ENCODE data around the gene NCKAP1.
"Not testable (repeated sequence)": the region's sequence is repeated elsewhere in the genome, so short reads cannot be mapped to it uniquely, and the experiment has no call there.

NCKAP1 gene

DNA sequence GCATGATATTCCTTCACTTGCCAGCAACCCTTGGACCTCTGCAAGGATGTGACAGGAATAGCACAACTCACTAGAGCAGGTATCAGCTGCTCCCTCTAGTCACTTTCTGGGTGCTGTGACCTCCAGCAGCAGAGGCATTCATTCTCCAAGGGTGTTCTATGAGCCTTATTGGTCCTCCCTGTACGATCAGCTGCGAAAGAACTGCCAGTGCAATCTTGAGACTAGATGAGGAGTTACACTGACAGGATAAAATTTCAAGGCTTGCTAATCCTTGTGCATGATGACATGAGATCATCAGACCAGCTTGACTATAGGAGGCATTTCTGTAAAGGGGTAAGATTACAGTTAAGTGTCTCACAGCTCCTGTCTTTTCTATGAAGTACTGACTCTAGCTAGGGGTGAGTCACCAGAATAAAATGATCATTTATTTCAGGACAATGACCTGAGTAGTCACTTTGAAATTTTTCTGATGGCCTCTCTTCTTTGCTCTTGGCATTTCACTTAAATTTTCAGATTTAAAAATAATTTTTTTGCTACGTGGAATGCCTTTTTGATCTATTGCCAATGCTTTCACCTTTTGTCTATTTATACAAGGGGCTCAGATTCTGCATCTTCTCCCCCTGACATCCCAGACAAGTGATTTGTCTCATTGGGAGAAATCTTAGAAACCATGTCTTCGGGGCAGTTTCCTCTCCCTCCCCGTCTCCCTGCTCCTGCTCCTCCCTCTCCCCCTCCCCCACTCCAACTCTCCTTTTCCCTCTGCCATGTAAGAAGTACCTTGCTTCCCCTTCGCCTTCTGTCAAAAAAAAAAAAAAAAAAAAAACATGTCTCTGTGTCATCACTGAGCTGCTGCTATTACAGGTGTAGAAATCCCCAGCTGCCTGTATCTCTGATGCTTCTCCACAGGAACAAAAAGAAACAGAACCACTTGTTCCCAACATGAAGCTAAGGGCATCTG, 122.6 kb downstream of the NCKAP1 start:
- DNase-seq (ENCODE audit: insufficient read length, low spot score), result peak; percentile 87
- FAIRE-seq, result peak; percentile 70

DNA sequence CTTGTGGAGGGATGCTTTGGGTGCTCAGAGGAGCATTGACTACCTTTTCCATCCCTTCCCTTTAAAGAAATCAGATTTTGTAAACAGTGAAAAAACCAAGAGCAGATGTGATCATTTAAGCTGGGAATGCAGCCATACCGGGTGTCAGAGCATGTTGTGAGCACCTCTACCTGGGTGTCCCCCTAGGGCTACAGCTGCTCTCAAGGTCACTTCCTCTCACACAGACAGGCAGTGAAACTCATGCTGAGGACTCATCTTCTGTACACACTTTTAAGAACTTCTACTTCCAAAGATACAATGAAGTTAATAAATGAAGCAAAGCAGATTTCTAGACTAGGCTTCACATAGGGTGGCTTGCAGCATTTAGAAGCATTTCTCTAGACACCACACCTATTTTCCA, 123.4 kb downstream of the NCKAP1 start:
- DNase-seq (ENCODE audit: insufficient read length, low spot score) (no peak), FAIRE-seq (no peak)

DNA sequence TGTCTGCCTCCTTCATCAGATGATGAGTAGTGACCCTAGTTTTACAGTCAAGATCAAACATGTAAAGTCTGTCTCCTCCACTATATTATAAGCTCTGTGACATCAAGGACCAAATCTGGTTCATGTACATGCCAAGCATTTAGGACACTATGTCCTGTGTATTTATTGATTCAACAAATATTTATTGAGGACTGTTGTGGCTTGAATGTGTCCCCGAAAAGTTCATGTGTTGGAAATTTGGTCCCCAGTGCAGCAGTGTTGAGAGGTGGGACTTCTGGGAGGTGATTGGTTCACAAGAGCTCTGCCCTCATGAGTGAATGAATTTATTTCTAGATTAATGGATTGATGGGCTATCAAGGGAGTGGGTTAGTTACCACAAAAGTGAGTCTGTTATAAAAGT, 125.2 kb downstream of the NCKAP1 start:
- no peak for DNase-seq (ENCODE audit: insufficient read length, low spot score)
- peak; percentile 4 for FAIRE-seq

DNA sequence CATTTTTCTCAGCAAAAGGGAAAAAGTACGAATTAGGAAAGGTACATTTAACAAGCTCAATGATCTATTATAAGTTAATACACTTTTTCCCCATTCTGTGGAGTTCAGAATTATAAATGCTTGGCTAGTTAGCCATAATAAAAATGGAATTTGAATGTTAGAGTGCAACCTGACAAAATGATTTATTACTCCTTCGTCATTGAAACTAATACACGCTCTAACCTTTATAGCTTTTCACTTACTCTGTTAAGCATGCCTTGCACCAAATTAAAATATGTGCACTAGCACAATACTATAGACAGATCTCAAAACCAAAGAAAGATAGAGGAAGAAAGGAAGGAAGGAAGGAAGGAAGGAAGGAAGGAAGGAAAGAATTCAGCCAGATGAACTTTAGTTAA, 125.7 kb downstream of the NCKAP1 start:
- no peak for FAIRE-seq
- no peak for DNase-seq (ENCODE audit: insufficient read length, low spot score)

GRCh38 chr2:182911813-182912517, 126.3 kb downstream of the NCKAP1 start:
- DNase-seq (ENCODE audit: insufficient read length, low spot score), result no peak
- no peak for FAIRE-seq

DNA sequence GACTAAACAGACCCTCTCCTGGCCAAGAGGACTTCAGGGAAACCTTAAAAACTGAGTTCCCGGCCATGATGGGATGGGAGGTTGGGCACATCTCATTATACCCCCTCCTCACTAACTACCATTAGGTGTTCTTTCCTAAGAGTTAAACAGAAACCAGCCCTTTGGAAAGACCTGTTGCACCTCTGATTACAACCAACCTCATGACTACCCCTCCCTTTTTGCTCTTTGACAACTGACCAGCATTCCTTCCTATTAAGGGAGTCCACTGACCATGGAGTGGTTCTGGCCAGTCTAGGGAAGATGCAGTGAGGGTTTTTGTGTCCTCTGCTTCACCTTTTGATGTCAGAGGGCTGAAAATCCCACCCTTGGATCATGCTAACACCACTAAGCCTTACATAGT, 127.3 kb downstream of the NCKAP1 start:
- FAIRE-seq (no peak), DNase-seq (ENCODE audit: insufficient read length, low spot score) (no peak)

DNA sequence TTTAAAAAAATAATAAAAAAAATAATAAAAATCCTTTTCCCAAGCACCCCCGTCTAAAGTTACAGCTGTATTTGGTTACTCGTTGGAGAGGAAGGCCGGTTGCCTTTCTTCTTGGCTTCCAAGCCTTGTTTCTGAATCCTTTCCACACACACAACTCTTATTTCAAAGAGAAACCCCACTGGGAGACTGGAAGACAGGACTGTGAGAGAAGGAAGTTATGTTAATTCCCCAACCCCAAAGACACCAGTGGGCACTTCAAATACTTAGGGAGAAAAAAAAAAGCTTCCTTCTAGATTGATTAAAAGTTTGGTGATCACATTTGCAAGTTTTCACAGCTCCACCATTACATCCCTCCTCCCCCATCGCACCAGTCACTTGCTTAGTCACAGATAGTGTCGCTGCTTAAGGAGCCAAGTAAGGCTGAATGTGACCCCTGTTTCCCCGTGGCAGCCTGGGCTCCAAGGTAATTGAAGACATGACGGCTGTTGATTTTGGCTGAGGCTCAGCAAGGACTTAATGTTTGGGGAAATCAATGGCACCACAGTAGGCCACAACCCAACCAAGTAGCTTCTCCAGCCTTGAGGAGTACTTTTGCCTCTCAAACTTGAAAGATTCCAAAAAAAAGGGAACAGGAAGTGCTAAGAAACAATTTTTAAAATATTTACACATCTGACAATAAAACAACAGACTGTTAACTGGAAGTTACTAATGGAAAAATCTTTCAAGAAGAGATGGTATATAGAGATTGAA, 131.0 kb downstream of the NCKAP1 start:
- FAIRE-seq, result no peak
- no peak for DNase-seq (ENCODE audit: insufficient read length, low spot score)

- FAIRE-seq (no peak), DNase-seq (ENCODE audit: insufficient read length, low spot score) (no peak)
These were observed 131.8 kb downstream of the NCKAP1 start for GRCh38 chr2:182906454-182906853.

DNA sequence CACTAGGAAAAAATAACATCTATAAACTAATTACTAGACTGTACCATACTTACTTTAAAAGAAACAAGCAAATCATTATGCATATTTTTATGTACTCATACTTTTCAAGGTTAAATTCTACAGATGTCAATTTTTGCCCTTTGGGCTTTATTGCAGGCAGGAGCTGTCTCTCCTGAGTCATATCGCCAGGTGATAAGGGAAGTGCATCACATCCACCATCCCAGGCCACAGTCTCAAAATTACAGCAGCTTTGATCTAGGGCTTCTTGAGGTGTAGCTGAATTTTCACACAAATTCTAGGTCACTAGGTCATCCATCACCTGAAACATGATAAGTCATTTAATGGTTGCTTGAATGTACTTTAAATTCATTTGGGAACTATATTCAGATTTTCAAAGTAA, 133.4 kb downstream of the NCKAP1 start:
- no peak for DNase-seq (ENCODE audit: insufficient read length, low spot score)
- FAIRE-seq, result no peak

DNA sequence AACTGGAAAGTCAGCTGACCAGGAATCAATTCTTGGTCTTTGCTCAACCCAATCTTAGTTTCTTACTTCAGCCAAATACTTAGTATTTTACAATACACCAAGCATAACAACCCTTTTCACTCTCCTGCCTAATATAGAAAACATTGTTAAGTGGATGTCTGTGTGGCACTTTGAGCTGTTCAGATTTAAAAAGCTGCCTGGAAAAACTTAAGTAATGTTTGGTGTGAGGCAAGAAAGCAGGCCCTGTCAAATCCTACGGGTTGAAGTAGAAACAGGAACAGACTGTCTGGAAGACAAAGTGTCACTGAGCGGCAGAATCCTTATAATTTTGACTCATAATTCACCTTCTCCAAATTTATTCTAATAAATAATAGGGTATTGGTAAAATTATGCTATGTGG, 134.7 kb downstream of the NCKAP1 start:
- no peak for DNase-seq (ENCODE audit: insufficient read length, low spot score)
- no peak for FAIRE-seq

DNA sequence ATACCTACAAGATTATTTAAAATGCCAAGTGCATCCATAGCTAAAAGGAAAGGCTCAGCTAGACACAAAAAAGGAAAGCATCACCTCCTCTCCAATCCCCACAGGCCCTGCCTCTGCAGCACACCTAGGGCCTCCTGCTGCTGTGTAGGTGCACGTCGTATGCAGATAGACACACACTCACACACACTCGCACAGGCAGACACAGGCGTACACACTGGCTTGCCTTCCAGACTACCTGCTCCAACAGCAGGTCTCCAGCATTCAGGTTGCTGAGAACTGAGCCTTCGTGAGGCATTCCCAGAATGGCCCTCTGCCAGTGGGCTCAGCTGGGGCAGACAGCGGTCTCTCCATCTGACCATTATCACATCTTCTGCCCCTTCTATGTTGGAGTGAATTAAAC, 136.5 kb downstream of the NCKAP1 start:
- FAIRE-seq, result no peak
- no peak for DNase-seq (ENCODE audit: insufficient read length, low spot score)

GRCh38 chr2:182898718-182899117, 139.5 kb downstream of the NCKAP1 start:
- FAIRE-seq (no peak), DNase-seq (ENCODE audit: insufficient read length, low spot score) (no peak)

- FAIRE-seq (no peak), DNase-seq (ENCODE audit: insufficient read length, low spot score) (no peak)
These were observed 141.1 kb downstream of the NCKAP1 start for GRCh38 chr2:182897137-182897536.

DNA sequence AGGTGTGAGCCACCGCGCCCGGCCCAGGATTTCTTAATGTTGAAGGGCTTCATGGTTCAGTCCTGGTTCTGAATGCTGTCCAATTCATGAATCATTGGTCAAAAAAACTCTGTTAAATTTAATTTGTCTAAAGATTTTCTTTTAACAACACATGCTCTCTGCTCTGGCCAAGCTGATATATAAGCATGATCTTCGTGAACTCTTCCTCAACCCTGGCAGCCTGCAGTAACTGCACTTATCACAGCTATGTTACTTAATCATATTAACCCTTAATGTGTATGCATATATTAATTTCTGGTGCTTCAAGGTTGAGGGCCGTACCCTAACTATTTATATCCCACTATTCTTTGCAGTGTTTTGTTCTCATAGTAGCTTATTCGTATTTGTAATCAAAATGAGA, 142.5 kb downstream of the NCKAP1 start:
- DNase-seq (ENCODE audit: insufficient read length, low spot score) (no peak), FAIRE-seq (no peak)

DNA sequence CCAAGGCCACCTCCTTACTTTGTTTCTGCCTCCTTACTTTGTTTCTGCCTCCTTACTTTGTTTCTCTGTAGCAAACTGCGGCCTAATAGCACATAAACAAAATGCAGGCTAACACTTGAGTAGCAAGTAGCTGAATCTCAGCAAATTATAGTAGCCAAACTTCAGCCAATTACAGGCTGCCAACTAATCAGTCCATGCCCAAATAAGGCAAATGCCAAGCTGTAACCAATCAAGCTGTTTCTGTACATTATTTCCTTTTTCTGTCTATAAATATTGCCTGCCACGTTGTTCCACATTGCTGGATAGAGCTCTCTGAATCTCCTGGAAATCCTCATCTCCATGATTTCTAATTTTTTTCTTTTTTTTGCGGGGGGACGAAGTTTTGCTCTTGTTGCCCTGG, 143.1 kb downstream of the NCKAP1 start:
- no peak for DNase-seq (ENCODE audit: insufficient read length, low spot score)
- no peak for FAIRE-seq

DNA sequence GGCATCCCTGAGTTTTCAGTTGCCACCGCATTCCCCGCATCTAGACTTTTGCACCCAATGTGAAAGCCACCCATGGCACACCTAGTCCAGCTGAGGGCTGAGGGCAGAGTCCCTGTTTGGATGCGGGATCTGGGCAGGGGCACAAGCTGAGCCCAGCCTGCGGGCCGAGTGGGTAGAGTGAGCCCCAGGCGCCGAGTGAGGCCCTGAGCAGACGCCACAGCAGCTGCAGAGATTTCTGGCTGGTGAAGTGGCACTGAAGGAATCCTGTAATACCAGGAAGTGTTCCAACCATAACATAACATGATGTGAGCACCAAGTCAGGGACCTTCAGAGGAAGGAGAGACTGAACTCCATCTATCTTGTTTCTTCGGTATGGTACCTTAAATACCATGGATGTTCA, 144.1 kb downstream of the NCKAP1 start:
- no peak for FAIRE-seq

GRCh38 chr2:182893666-182894065, 144.6 kb downstream of the NCKAP1 start:
- FAIRE-seq (no peak), DNase-seq (ENCODE audit: insufficient read length, low spot score) (no peak)

More for the DNA sequence above, 144.1 kb downstream of the NCKAP1 start:
- DNase-seq (ENCODE audit: insufficient read length, low spot score), result no peak

GRCh38 chr2:182893035-182893434, 145.2 kb downstream of the NCKAP1 start:
- not testable (repeated sequence) for DNase-seq (ENCODE audit: insufficient read length, low spot score); FAIRE-seq

DNA sequence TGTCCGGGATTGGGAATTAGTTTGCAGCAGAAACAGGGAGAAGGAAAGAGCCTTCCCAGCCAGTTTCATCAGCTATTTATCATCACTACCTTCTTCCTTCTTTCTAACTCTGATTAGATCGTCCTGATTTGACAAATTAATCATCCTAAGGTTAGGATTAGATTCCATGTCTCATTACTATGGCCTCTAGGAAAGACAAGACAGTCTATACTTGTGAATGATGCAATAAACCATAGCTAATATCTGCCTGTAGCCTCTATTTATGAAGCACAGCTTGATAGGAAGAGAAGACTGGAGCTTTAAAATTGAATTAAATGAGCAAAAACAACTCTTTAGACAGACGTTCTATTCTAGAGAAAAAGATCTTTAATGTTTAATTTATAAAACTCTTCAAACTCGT, 146.6 kb downstream of the NCKAP1 start:
- no peak for DNase-seq (ENCODE audit: insufficient read length, low spot score)
- no peak for FAIRE-seq

- no peak for DNase-seq (ENCODE audit: insufficient read length, low spot score)
- FAIRE-seq, result no peak
These were observed 147.4 kb downstream of the NCKAP1 start for GRCh38 chr2:182890773-182891378.

DNA sequence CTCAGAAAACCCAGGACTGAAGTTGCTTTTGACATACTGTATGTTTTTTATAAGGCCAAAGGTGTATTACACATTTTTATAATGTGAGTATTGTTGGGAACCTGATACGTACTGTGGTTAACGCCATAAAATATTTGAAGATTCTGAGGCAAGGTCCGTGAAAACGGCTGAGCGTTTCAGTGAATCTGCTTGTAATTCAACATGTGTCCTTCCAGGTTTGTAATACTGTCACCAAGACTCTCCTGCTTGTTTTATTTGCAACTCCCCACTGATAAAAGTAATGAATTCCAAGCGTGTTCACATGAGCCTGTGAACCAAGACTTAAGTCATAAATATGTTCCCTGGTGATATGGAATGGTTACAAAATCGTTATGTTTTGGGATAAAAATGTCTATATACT, 148.0 kb downstream of the NCKAP1 start:
- FAIRE-seq, result no peak
- no peak for DNase-seq (ENCODE audit: insufficient read length, low spot score)
